Thyroid gland (tissue), 4 donors: ENCODE data around the gene GPM6B.

Source experiments
- CTCF ChIP-seq, 6 experiments: fragments of 200-600 bp in 3 of 6; fragments of 450-650 bp in 3 of 6; sonication (generic) in 3 of 6; IDR thresholded peaks; one replicate each; pipeline ENCODE4 v1.5.1; 2016 to 2019; ENCODE audit warnings: antibody characterized with exemption in 6 of 6, mild to moderate bottlenecking in 2 of 6, inconsistent platforms in 1 of 6, moderate library complexity in 1 of 6
- POLR2A ChIP-seq, 2 donors: fragments of 450-650 bp; IDR thresholded peaks; one replicate each; pipeline ENCODE4 v1.6.1; 2017; ENCODE audit warnings: antibody characterized with exemption in 2 of 2, mild to moderate bottlenecking in 2 of 2, moderate library complexity in 1 of 2

- no peak for TF ChIP-seq CTCF (IDR thresholded peaks at IDR 0.05)
- no peak for TF ChIP-seq POLR2A (IDR thresholded peaks at IDR 0.05)
Observed at GRCh38 chrX:13825178-13825762, 8.4 kb upstream of the GPM6B start.
